Ishikawa (cell line): ENCODE measurements around the gene ACER3.

Experiments
- CEBPB ChIP-seq: IDR thresholded peaks from 2 replicates; pipeline ENCODE4 v1.6.1; 2012
- CREB1 ChIP-seq: IDR thresholded peaks from 2 replicates; pipeline ENCODE4 v1.6.1; 2012; ENCODE audit warnings: low read depth
- EGR1 ChIP-seq: IDR thresholded peaks from 2 replicates; pipeline ENCODE4 v1.6.1; 2012
- EP300 ChIP-seq: IDR thresholded peaks from 2 replicates; pipeline ENCODE4 v1.6.1; 2012; ENCODE audit warnings: borderline replicate concordance
- FOXM1 ChIP-seq: IDR thresholded peaks from 2 replicates; pipeline ENCODE4 v1.6.1; 2012; ENCODE audit warnings: low read depth, borderline replicate concordance
- NFIC ChIP-seq: IDR thresholded peaks from 2 replicates; pipeline ENCODE4 v1.6.1; 2012
- RAD21 ChIP-seq: IDR thresholded peaks from 2 replicates; pipeline ENCODE4 v1.6.1; 2012; ENCODE audit warnings: low read depth
- TAF1 ChIP-seq: IDR thresholded peaks from 2 replicates; pipeline ENCODE4 v1.6.1; 2012; ENCODE audit warnings: low read depth, mild to moderate bottlenecking
- TCF12 ChIP-seq: IDR thresholded peaks from 2 replicates; pipeline ENCODE4 v1.6.1; 2012; ENCODE audit warnings: low read depth
- TEAD4 ChIP-seq: IDR thresholded peaks from 2 replicates; pipeline ENCODE4 v1.6.1; 2012
- USF1 ChIP-seq: IDR thresholded peaks from 2 replicates; pipeline ENCODE4 v1.6.1; 2012
- YY1 ChIP-seq: IDR thresholded peaks from 2 replicates; pipeline ENCODE4 v1.6.1; 2012; ENCODE audit warnings: low read depth
- ZBTB7A ChIP-seq: IDR thresholded peaks from 2 replicates; pipeline ENCODE4 v1.6.1; 2012; ENCODE audit warnings: low read depth
- TF ChIP-seq, protein P1 (sequence below): IDR thresholded peaks from 2 replicates; pipeline ENCODE4 v1.6.1; 2012; ENCODE audit warnings: low read depth, mild to moderate bottlenecking
- TF ChIP-seq, protein P2 (sequence below): IDR thresholded peaks from 2 replicates; pipeline ENCODE4 v1.6.1; 2012

The ACER3 gene

GRCh38 chr11:76849376-76849775, 11.3 kb upstream of the ACER3 start:
- no peak for TF ChIP-seq TEAD4
- TF ChIP-seq FOXM1 = no peak
- TF ChIP-seq, protein P1, sequence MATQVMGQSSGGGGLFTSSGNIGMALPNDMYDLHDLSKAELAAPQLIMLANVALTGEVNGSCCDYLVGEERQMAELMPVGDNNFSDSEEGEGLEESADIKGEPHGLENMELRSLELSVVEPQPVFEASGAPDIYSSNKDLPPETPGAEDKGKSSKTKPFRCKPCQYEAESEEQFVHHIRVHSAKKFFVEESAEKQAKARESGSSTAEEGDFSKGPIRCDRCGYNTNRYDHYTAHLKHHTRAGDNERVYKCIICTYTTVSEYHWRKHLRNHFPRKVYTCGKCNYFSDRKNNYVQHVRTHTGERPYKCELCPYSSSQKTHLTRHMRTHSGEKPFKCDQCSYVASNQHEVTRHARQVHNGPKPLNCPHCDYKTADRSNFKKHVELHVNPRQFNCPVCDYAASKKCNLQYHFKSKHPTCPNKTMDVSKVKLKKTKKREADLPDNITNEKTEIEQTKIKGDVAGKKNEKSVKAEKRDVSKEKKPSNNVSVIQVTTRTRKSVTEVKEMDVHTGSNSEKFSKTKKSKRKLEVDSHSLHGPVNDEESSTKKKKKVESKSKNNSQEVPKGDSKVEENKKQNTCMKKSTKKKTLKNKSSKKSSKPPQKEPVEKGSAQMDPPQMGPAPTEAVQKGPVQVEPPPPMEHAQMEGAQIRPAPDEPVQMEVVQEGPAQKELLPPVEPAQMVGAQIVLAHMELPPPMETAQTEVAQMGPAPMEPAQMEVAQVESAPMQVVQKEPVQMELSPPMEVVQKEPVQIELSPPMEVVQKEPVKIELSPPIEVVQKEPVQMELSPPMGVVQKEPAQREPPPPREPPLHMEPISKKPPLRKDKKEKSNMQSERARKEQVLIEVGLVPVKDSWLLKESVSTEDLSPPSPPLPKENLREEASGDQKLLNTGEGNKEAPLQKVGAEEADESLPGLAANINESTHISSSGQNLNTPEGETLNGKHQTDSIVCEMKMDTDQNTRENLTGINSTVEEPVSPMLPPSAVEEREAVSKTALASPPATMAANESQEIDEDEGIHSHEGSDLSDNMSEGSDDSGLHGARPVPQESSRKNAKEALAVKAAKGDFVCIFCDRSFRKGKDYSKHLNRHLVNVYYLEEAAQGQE = no peak
- TF ChIP-seq EP300 = no peak
- TF ChIP-seq CREB1 = no peak
- TF ChIP-seq TAF1 = no peak
- TF ChIP-seq RAD21 = no peak
- no peak for TF ChIP-seq YY1
- no peak for TF ChIP-seq USF1
- TF ChIP-seq CEBPB = no peak
- TF ChIP-seq NFIC = no peak
- TF ChIP-seq ZBTB7A = no peak
- no peak for TF ChIP-seq EGR1
- TF ChIP-seq TCF12 = no peak
- TF ChIP-seq, protein P2, sequence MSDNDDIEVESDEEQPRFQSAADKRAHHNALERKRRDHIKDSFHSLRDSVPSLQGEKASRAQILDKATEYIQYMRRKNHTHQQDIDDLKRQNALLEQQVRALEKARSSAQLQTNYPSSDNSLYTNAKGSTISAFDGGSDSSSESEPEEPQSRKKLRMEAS = no peak

GRCh38 chr11:76850130-76850529, 10.6 kb upstream of the ACER3 start:
- TF ChIP-seq NFIC = no peak
- TF ChIP-seq RAD21 = no peak
- TF ChIP-seq TAF1 = no peak
- no peak for TF ChIP-seq EGR1
- no peak for TF ChIP-seq TCF12
- no peak for TF ChIP-seq TEAD4
- no peak for TF ChIP-seq CEBPB
- TF ChIP-seq, protein P2 = no peak
- no peak for TF ChIP-seq FOXM1
- no peak for TF ChIP-seq CREB1
- TF ChIP-seq EP300 = no peak
- no peak for TF ChIP-seq USF1
- TF ChIP-seq, protein P1 = no peak
- no peak for TF ChIP-seq ZBTB7A
- no peak for TF ChIP-seq YY1

DNA sequence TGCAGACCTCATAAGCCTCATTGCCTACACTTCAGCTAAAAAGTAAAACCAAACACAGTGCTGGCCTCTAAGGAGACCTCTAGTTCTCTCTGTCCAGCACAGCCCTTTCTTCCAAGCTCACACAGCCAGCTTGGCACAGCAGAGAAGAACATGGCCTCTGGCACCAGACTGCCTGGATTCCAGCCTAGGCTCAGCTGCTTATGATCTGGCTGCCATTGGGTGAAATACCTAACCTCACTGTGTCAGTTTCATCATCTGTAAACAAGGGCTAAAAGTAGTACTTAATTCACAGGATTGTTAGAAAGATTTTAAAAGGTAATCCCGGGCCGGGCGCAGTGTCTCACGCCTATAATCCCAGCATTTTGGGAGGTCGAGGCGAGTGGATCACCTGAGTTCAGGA, 9.9 kb upstream of the ACER3 start:
- TF ChIP-seq, protein P1 = no peak
- TF ChIP-seq TAF1 (no peak), USF1 (no peak), TEAD4 (no peak), CEBPB (no peak)

DNA sequence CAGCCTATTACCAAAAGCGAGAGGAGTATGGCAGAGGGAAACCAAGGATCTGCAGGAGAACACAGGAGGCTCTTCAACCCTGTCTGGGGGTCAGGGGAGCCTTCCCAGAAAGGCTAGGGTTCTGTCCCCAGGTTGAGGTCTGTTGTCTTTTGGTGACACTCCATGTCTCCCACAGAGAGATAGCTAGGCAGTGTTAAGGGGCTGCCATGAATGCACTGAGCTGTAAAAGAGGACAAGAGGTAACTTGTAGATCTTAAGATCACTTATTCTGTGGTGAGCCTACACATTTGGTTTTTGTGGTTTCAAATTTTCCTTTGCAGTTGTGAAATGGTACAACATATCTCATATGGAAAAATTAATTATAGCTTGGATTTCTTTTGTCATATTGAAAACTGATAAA, 6.0 kb upstream of the ACER3 start:
- TF ChIP-seq EP300 = no peak
- no peak for TF ChIP-seq RAD21
- TF ChIP-seq NFIC = no peak
- no peak for TF ChIP-seq ZBTB7A
- TF ChIP-seq, protein P1 = no peak
